ENCODE measurements around the gene ATXN7L1. TPM values are rescaled to one million over a fixed set of nuclear protein-coding genes. Genes with fewer than 3 reads are reported as not detected.
"Not testable (repeated sequence)": the region's sequence is repeated elsewhere in the genome, so short reads cannot be mapped to it uniquely, and the experiment has no call there.

Gene ATXN7L1
- total RNA-seq, 1 experiment from 2014 or later, result 29.9 TPM

DNA sequence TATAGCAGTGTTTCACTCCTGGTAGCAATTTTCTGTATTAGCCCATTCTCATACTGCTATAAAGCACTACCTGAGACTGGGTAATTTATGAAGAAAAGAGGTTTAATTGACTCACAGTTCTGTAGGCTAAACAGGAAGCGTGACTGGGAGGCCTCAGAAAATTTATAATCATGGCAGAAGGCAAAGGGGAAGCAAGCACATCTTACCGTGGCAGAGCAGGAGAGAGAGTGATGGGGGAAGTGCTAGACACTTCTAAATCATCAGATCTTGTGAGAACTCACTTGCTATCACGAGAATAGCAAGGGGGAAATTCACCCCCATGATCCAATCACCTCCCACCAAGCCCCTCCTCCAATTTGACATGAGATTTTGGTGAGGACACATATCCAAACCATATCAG lies 163.5 kb downstream of the ATXN7L1 start:
- DNase-seq (ENCODE audit: low spot score), result no peak
- ChIA-PET CTCF (no interaction called here), POLR2A (ENCODE audit: low non-redundant PET) (no interaction called here)
- peaks cover 28% of the 10 kb centered on the region for H3K9me3 ChIP-seq (ENCODE audit: low read depth, low read length, poor library complexity, severe bottlenecking)
- TF ChIP-seq EZH2 (IDR thresholded peaks at IDR 0.05; ENCODE audit: borderline replicate concordance, low read depth, low read length, poor library complexity, severe bottlenecking), result no peak
- TF ChIP-seq, protein P1, sequence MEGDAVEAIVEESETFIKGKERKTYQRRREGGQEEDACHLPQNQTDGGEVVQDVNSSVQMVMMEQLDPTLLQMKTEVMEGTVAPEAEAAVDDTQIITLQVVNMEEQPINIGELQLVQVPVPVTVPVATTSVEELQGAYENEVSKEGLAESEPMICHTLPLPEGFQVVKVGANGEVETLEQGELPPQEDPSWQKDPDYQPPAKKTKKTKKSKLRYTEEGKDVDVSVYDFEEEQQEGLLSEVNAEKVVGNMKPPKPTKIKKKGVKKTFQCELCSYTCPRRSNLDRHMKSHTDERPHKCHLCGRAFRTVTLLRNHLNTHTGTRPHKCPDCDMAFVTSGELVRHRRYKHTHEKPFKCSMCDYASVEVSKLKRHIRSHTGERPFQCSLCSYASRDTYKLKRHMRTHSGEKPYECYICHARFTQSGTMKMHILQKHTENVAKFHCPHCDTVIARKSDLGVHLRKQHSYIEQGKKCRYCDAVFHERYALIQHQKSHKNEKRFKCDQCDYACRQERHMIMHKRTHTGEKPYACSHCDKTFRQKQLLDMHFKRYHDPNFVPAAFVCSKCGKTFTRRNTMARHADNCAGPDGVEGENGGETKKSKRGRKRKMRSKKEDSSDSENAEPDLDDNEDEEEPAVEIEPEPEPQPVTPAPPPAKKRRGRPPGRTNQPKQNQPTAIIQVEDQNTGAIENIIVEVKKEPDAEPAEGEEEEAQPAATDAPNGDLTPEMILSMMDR (conservative IDR thresholded peaks at IDR 0.05; ENCODE audit: low read depth, low read length), result no peak
- H3K4me3 ChIP-seq (ENCODE audit: low read depth, low read length, poor library complexity, severe bottlenecking), result no peak overlapping the region
- BruUV-seq (replicated peaks), result no TSS peak
- intact Hi-C loops (cut with micrococcal nuclease; ENCODE audit: unreplicated experiment), result no loop called here
- no peaks in the 10 kb centered on the region for H3K36me3 ChIP-seq (ENCODE audit: insufficient read depth, low read length, poor library complexity, severe bottlenecking)
- H3K4me1 ChIP-seq (ENCODE audit: insufficient read depth, low read length, poor library complexity, severe bottlenecking), result peaks cover 6% of the 10 kb centered on the region
- no peaks in the 10 kb centered on the region for H3K27me3 ChIP-seq (replicated peaks; ENCODE audit: insufficient read depth, low read depth, low read length, poor library complexity)
- no peak overlapping the region for H3K27ac ChIP-seq (ENCODE audit: low read depth, low read length, poor library complexity, severe bottlenecking)

DNA sequence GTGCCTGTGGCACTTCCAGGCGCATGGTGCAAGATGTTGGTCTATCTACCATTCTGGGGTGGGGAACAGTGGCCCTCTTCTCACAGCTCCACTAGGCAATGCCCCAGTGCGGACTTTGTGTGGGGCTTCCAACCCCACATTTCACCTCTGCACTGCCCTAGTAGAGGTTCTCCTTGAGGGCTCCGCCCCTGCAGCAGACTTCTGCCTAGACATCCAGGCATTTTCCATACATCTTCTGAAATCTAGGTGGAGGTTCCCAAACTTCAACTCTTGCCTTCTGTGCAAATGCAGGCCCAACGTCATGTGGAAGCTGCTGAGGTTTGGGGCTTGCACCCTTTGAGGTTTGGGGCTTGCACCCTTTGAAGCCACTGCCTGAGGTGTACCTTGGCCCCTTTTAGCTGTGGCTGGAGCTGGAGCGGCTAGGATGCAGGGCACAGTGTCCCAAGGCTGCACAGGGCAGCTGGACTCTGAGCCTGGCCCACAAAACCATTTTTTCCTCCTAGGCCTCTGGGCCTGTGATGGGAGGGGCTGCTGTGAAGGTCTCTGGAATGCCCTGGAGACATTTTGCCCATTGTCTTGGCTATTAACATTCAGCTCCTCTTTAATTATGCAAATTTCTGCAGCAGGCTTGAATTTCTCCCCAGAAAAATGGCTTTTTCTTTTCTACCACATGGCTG lies 164.5 kb downstream of the ATXN7L1 start:
- DNase-seq (ENCODE audit: low spot score), result no peak
- Histone ChIP-seq H3K27ac (ENCODE audit: low read depth, low read length, poor library complexity, severe bottlenecking) (no peak overlapping the region), H3K27me3 (replicated peaks; ENCODE audit: insufficient read depth, low read depth, low read length, poor library complexity) (no peaks in the 10 kb centered on the region), H3K36me3 (ENCODE audit: insufficient read depth, low read length, poor library complexity, severe bottlenecking) (no peaks in the 10 kb centered on the region), H3K9me3 (ENCODE audit: low read depth, low read length, poor library complexity, severe bottlenecking) (peaks cover 28% of the 10 kb centered on the region), H3K4me3 (ENCODE audit: low read depth, low read length, poor library complexity, severe bottlenecking) (no peak overlapping the region), H3K4me1 (ENCODE audit: insufficient read depth, low read length, poor library complexity, severe bottlenecking) (peaks cover 13% of the 10 kb centered on the region)
- ChIA-PET POLR2A (ENCODE audit: low non-redundant PET) (no interaction called here), CTCF (no interaction called here)
- no TSS peak for BruUV-seq (replicated peaks)
- intact Hi-C loops (cut with micrococcal nuclease; ENCODE audit: unreplicated experiment), result no loop called here
- TF ChIP-seq EZH2 (IDR thresholded peaks at IDR 0.05; ENCODE audit: borderline replicate concordance, low read depth, low read length, poor library complexity, severe bottlenecking), result no peak
- TF ChIP-seq, protein P1 (conservative IDR thresholded peaks at IDR 0.05; ENCODE audit: low read depth, low read length), result no peak

DNA sequence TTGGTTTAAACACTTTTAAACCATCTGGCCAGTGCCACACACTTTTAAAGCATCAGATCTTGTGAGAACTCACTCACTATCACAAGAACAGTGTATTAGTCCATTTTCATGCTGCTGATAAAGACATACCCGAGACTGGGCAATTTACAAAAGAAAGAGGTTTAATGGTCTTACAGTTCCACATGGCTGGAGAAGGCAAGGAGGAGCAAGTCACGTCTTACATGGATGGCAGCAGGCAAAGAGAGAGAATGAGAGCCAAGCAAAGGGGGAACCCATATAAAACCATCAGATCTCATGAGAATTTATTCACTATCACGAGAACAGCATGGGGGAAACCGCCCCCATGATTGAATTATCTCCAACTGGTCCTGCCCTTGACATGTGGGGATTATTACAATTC lies 165.7 kb downstream of the ATXN7L1 start:
- DNase-seq (ENCODE audit: low spot score); H3K27me3 ChIP-seq (replicated peaks; ENCODE audit: insufficient read depth, low read depth, low read length, poor library complexity); CTCF ChIA-PET; BruUV-seq (replicated peaks); H3K4me3 ChIP-seq (ENCODE audit: low read depth, low read length, poor library complexity, severe bottlenecking); H3K27ac ChIP-seq (ENCODE audit: low read depth, low read length, poor library complexity, severe bottlenecking); POLR2A ChIA-PET (ENCODE audit: low non-redundant PET); intact Hi-C loops (cut with micrococcal nuclease; ENCODE audit: unreplicated experiment); H3K36me3 ChIP-seq (ENCODE audit: insufficient read depth, low read length, poor library complexity, severe bottlenecking): not testable (repeated sequence)
- H3K4me1 ChIP-seq (ENCODE audit: insufficient read depth, low read length, poor library complexity, severe bottlenecking), result peaks cover 16% of the 10 kb centered on the region
- H3K9me3 ChIP-seq (ENCODE audit: low read depth, low read length, poor library complexity, severe bottlenecking), result peaks cover 28% of the 10 kb centered on the region

DNA sequence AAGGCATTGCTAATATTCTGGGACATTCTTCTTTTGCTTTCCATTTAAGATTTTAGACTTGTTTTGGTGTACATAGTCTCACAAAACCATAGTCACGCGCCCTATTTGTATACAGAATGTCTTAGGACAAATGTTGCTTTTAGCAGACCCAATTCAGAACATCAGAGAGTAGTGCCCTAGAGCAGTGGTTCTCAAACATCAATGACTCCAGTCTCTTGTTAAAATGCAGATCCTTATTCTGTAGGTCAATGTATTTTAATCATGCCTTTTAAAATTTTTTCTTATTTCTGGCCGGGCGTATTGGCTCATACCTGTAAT lies 167.7 kb downstream of the ATXN7L1 start:
- POLR2A ChIA-PET (ENCODE audit: low non-redundant PET), result no interaction called here
- Histone ChIP-seq H3K36me3 (ENCODE audit: insufficient read depth, low read length, poor library complexity, severe bottlenecking) (no peaks in the 10 kb centered on the region), H3K27me3 (replicated peaks; ENCODE audit: insufficient read depth, low read depth, low read length, poor library complexity) (no peaks in the 10 kb centered on the region), H3K9me3 (ENCODE audit: low read depth, low read length, poor library complexity, severe bottlenecking) (peaks cover 28% of the 10 kb centered on the region), H3K4me3 (ENCODE audit: low read depth, low read length, poor library complexity, severe bottlenecking) (no peak overlapping the region), H3K4me1 (ENCODE audit: insufficient read depth, low read length, poor library complexity, severe bottlenecking) (peaks cover 30% of the 10 kb centered on the region), H3K27ac (ENCODE audit: low read depth, low read length, poor library complexity, severe bottlenecking) (no peak overlapping the region)
- intact Hi-C loops (cut with micrococcal nuclease; ENCODE audit: unreplicated experiment), result no loop called here
- DNase-seq (ENCODE audit: low spot score), result no peak
- CTCF ChIA-PET, result no interaction called here
- TF ChIP-seq, protein P1 (conservative IDR thresholded peaks at IDR 0.05; ENCODE audit: low read depth, low read length), result no peak
- TF ChIP-seq EZH2 (IDR thresholded peaks at IDR 0.05; ENCODE audit: borderline replicate concordance, low read depth, low read length, poor library complexity, severe bottlenecking), result no peak
- no TSS peak for BruUV-seq (replicated peaks)
